Measurements from ENCODE around the gene ORMDL3.

Gene ORMDL3

DNA sequence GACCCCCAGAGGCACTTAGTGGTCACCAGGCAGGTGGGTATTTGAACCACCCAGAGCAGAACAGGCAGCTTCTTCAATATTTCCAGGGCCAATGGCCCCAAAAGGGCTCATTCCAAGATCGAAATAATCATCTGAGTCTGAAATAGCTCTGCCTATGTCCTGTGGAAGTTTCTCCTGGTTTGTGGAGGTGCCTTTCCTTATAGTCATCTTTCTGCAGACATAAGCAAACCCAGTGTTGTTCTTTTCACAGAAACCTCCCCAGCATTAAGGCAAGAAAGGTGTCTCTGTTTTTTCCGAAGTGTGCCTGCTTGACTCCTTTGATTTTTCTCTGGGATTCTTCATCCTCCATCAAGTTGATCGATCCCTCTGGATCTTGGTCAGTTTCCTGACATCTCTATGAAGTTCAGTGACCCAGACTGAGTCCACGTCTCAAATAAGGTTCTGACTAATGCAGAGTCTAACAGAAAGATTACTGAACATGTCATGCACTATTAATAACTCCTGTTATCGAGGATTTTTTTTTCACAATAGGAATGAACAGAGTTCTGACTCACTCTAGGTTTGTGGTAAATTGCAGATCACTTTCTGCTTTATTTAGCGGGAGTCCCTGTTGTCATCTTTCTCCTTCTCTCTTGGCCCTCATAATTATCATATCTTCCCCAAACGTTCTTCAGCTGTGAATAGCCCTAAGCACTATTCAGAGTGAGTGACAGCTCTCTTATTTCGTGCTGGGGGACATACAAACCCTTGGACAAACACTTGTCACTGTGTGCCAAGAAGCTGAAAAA lies 1.7 kb upstream of the ORMDL3 start:
- TF ChIP-seq, protein P1, sequence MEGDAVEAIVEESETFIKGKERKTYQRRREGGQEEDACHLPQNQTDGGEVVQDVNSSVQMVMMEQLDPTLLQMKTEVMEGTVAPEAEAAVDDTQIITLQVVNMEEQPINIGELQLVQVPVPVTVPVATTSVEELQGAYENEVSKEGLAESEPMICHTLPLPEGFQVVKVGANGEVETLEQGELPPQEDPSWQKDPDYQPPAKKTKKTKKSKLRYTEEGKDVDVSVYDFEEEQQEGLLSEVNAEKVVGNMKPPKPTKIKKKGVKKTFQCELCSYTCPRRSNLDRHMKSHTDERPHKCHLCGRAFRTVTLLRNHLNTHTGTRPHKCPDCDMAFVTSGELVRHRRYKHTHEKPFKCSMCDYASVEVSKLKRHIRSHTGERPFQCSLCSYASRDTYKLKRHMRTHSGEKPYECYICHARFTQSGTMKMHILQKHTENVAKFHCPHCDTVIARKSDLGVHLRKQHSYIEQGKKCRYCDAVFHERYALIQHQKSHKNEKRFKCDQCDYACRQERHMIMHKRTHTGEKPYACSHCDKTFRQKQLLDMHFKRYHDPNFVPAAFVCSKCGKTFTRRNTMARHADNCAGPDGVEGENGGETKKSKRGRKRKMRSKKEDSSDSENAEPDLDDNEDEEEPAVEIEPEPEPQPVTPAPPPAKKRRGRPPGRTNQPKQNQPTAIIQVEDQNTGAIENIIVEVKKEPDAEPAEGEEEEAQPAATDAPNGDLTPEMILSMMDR (IDR thresholded peaks at IDR 0.05; ENCODE audit: low read depth, low read length): no peak
- 0 out of 2 replicates have a peak overlapping the region, but pooled peaks have one; percentile 16 for H3K4me3 ChIP-seq (ENCODE audit: low read depth, low read length)

DNA sequence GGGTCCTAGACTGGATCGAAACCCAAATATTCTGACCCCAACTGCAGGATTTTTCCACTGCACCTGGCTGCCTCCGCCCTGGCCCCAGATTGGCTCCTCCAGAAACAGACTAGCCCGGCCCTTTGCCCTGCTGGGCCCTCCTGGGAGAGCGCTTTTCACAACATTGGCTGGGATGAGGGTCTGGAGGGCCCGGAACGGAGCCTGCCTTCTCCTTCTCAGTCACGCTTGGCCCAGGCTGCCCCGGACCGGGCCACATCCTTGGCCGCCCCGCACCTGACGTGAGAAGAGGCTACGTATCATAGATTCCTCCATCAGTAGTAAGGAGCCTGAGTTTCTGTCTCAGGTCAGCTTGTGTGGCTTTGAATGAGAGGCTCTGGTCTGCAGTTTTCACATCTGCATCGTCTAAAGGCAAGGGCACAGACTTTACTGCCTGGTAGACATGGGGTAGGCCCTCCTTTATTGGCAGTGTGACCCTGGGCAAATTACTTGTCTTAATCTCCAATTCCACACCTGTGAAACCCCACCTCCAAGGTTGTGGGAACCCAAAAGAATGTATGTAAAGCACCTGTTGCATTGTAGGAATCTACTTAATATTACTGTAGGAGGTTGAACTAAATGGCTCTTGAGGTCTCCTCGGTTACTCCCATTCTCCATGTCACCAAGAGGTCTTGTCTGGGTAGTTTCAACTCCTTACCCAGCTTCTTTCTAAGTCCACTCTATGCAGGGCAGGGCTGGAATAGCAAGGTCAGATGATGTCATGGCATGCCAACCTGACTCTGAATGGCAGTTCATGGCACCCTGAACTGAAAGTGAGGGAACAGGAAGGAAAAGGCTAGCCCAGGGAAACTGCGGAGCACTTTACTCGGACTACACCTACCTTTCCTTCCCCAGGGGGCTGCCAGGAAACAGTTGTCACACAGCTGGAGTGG lies 792 bp upstream of the ORMDL3 start:
- TF ChIP-seq, protein P1 (IDR thresholded peaks at IDR 0.05; ENCODE audit: low read depth, low read length): no peak
- peak overlapping the region; percentile 84 for H3K4me3 ChIP-seq (ENCODE audit: low read depth, low read length)

DNA sequence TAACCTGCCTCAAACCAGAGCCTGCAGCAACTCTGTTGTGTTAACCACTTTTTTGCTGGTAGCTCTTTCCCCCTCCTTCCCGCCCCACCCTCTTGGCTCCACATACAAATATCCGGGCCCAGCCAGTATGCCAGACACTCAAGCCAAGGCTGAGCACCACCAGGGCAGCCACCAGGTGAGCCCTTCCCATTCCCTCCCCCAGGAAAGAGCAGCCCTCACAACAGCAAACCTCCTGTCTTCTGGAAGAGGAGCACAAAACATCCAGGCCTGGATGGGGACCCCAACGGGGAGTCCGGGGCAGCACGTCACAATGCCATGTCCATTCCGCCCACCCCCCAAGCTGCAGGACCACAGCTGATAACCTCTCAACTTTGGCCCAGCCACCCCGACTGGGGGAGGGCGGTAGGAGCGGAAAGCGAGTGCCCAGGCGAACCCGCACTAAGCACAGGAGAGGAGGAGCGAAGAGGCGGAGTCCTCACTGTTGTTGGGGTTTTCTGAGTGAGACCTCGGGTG lies 757 bp downstream of the ORMDL3 start:
- peak overlapping the region; percentile 84 for H3K4me3 ChIP-seq (ENCODE audit: low read depth, low read length)
- TF ChIP-seq, protein P1 (IDR thresholded peaks at IDR 0.05; ENCODE audit: low read depth, low read length): no peak

DNA sequence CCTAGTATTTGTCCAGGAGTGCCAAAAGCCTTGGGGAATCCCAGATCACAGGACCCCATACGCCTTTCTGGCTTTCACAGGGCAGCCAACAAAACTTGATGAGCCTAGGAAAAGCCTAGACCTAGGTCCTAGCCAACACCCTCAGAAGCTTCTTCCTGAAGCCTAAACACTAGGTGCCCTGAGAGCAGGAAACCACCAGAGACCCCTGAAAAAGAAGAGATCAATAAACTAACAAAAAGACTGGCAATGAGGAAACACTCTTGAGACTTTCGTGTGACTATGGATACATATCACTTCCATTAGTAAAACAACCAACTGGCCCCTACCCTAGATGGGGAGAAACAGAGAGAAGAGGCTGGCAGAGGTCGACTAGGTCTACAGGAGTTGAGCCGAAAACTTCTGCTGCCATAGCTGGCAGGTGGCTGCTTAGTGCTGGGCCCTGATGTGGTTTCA lies 1.2 kb downstream of the ORMDL3 start:
- TF ChIP-seq, protein P1 (IDR thresholded peaks at IDR 0.05; ENCODE audit: low read depth, low read length): no peak
- H3K4me3 ChIP-seq (ENCODE audit: low read depth, low read length): peak overlapping the region; percentile 84

DNA sequence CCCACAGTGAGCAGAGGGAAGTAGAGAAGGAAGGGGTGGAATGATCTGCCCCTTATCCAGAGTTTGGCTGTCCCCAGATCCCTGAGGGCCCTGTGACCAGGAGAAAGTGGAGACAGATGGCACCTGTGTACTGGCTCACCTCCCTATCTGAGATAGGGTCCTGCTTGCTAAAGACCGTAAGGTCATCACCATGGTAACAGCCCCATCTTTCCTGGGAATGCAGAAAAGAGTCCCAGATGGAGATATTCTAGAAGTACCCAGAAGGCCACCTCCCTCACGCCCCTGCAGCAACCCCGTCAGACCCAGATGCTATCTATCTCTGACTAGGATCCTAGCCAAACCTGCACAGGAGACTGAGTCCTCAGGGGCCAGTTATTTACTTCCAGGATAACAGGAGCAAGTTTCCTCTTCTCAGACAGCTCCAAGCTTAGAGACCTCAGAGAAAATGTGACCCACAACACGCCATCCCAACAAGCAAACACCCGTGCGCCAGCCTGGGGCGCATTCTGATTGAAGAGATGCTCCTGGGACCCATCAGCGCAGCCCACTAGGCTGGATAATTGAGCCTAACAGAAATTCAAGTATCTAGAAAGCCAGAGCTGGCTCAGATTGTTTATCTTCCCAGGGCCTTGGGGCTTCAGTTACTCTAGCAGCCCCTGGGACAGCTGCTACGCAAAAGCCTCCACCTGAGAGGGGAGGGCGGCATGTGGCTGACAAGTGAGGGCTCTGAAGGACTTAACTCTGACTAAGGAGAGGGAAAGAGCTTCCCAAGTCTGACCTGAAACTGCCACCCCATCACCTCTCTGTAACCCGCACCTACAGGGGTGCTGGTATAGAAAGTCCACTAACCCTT lies 1.9 kb downstream of the ORMDL3 start:
- peak overlapping the region; percentile 84 for H3K4me3 ChIP-seq (ENCODE audit: low read depth, low read length)

DNA sequence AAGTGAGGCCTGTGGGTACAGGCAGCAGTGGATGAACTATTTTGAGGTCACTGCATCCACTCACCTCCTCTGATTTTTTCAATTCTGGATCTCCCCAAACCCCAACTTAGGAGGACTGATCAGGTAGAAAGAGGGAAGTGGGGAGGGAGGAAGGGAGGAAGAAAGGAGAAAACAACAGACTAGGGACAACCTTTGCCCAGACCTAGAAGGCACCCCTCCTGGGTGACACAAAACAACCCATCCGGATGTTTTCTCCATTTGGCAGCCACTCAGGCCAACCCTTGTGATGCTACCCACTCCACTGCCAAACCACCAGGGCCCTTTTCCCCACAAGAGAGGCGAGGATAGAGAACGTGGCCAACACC lies 2.7 kb downstream of the ORMDL3 start:
- H3K4me3 ChIP-seq (ENCODE audit: low read depth, low read length): no peak overlapping the region
- TF ChIP-seq, protein P1 (IDR thresholded peaks at IDR 0.05; ENCODE audit: low read depth, low read length): no peak; the same call in 1 of the 2 replicates

More for the DNA sequence above, 1.9 kb downstream of the ORMDL3 start:
- TF ChIP-seq, protein P1 (IDR thresholded peaks at IDR 0.05; ENCODE audit: low read depth, low read length): no peak
